ENCODE measurements around the gene GBP6. TPM values are rescaled to one million over a fixed set of nuclear protein-coding genes. Genes with fewer than 3 reads are reported as not detected.

Gene GBP6
- polyA plus RNA-seq, 1 of the 3 experiments (the other 2 are of a cell fraction) = not detected

DNA sequence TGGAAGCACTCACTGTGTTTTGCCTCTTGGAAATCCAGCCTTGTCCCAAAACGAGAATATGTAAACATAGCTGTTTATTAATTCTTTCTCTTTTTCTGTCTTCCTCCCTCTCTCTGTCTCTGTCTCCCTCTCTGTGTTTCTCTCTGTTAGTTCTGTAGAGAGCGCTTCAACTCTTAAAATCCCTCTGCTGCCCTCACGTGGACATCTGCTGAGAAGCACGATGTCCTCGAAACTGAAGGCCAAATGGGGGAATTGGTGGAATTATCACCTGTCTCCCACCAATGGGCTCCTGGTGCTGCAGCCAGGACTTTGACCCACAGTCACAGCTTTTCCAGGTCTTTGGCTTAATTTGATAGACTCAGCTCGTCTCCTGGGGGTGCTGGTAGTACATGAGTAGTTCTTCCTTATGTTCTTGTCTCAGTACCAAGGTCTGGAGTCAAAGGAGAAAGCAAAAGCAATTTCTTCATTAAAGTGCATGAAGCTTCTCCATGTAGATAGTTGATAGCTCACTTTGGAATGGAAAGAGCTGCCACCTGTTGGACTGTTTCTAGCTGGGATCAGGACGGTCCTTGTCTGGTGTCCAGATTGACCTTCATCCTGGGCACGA lies 5.5 kb upstream of the GBP6 start:
- Histone ChIP-seq H3K27ac (ENCODE audit: low read depth in 2 of 2, low read length in 1 of 2) (no peak overlapping the region), H3K9me3 (no peaks in the 10 kb centered on the region), H2AFZ (ENCODE audit: low read depth) (no peak overlapping the region), H4K20me1 (ENCODE audit: insufficient read depth) (no peaks in the 10 kb centered on the region), H3K9me2 (no peaks in the 10 kb centered on the region), H3K4me2 (no peak overlapping the region), H3F3A (replicated peaks; ENCODE audit: insufficient read depth) (no peaks in the 10 kb centered on the region), H3K9ac (no peak overlapping the region), H3K4me1 (ENCODE audit: control insufficient read depth in 1 of 2, insufficient read depth in 2 of 2, low read depth in 1 of 2, low read length in 1 of 2) (peaks cover 0 to 1% of the 10 kb centered on the region in 2 experiments; a peak in 2 of 4 replicates), H3K27me3 (ENCODE audit: insufficient read depth) (no peaks in the 10 kb centered on the region), H3K4me3 (ENCODE audit: low read depth in 2 of 2, low read length in 1 of 2) (no peak overlapping the region), H3K79me2 (ENCODE audit: insufficient read depth) (no peaks in the 10 kb centered on the region), H3K36me3 (replicated peaks in 1 of 2; ENCODE audit: control insufficient read depth in 1 of 2, insufficient read depth in 2 of 2, low read length in 1 of 2) (no peaks in the 10 kb centered on the region)
- ChIA-PET CTCF (interaction anchor here (0.6 to 7.2 kb wide), 31 partner anchors 9 to 387 kb away, joined by 3 to 63 read pairs (median 4); no protein-coding TSS in a partner anchor), POLR2A (no interaction called here)
- peak; percentile 95 for TF ChIP-seq SMC3 (IDR thresholded peaks at IDR 0.05; ENCODE audit: low read depth, low read length)
- peak; percentile 82 for TF ChIP-seq CTCF (IDR thresholded peaks at IDR 0.05)
- TF ChIP-seq MAX (IDR thresholded peaks at IDR 0.05; ENCODE audit: low read depth) = 0 out of 2 replicates have a peak, but pooled peaks have one; percentile 21
- no peak for TF ChIP-seq USF1 (IDR thresholded peaks at IDR 0.05; ENCODE audit: borderline replicate concordance, low read depth)
- 0 out of 4 replicates have a peak, but pooled peaks of 1 of the 2 experiments have one; percentile 4 for TF ChIP-seq EP300 (IDR thresholded peaks at IDR 0.05; ENCODE audit: borderline replicate concordance in 1 of 2, low read depth in 1 of 2, low read length in 1 of 2)
- peak; percentile 91 for TF ChIP-seq RAD21 (IDR thresholded peaks at IDR 0.05; ENCODE audit: low read length)
- TF ChIP-seq IRF3 (IDR thresholded peaks at IDR 0.05; ENCODE audit: low read depth, low read length) = no peak
- TF ChIP-seq NRF1 (IDR thresholded peaks at IDR 0.05; ENCODE audit: low read depth, low read length) = no peak
- 24% methylated on average over 8 of the region's 8 CpGs for WGBS (ENCODE audit: low lambda C conversion rate)
- DNase-seq = peak; percentile 57

DNA sequence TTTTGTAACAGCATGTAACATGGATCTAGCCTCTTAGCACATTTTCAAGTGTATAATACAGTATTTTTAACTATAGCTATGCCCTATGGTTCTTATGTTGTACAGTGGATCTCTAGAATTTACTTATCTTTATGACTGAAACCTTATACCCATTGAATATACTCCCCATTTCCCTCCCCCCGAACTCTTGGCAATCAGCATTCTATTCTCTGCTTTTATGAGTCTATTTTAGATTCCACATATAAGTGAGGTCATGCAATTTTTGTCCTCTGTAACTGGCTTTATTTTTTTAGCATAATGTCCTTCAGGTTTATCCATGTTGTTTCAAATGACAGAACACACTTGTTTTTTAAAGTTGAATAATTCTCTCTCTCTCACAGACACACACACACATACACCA lies 3.1 kb upstream of the GBP6 start:
- H3F3A ChIP-seq (replicated peaks; ENCODE audit: insufficient read depth) = no peaks in the 10 kb centered on the region
- TF ChIP-seq YY1 (IDR thresholded peaks at IDR 0.05; ENCODE audit: low read depth) = no peak
- no peak for TF ChIP-seq PBX3 (IDR thresholded peaks at IDR 0.05)
- no peak for TF ChIP-seq GABPA (IDR thresholded peaks at IDR 0.05; ENCODE audit: low read depth)
- no peak for TF ChIP-seq TCF12 (IDR thresholded peaks at IDR 0.05)
- H3K4me1 ChIP-seq (ENCODE audit: control insufficient read depth in 1 of 2, insufficient read depth in 2 of 2, low read depth in 1 of 2, low read length in 1 of 2) = peaks cover 3 to 4% of the 10 kb centered on the region in 2 experiments; a peak in 2 of 4 replicates
- H3K36me3 ChIP-seq (replicated peaks in 1 of 2; ENCODE audit: control insufficient read depth in 1 of 2, insufficient read depth in 2 of 2, low read length in 1 of 2) = no peaks in the 10 kb centered on the region
- H4K20me1 ChIP-seq (ENCODE audit: insufficient read depth) = no peaks in the 10 kb centered on the region
- H3K79me2 ChIP-seq (ENCODE audit: insufficient read depth) = no peaks in the 10 kb centered on the region
- H3K27ac ChIP-seq (ENCODE audit: low read depth in 2 of 2, low read length in 1 of 2) = no peak overlapping the region
- WGBS (ENCODE audit: low lambda C conversion rate) = 30% methylated on average over 1 of the region's 1 CpG
- no peaks in the 10 kb centered on the region for H3K9me3 ChIP-seq
- CTCF ChIA-PET = interaction anchor here (1.0 to 7.2 kb wide), 2 partner anchors 10 to 276 kb away, joined by 3 to 63 read pairs; no protein-coding TSS in a partner anchor
- no peak for DNase-seq
- H3K9ac ChIP-seq = no peak overlapping the region
- H3K4me2 ChIP-seq = no peak overlapping the region
- POLR2A ChIA-PET = no interaction called here
- no peaks in the 10 kb centered on the region for H3K9me2 ChIP-seq
- H2AFZ ChIP-seq (ENCODE audit: low read depth) = no peak overlapping the region
- H3K4me3 ChIP-seq (ENCODE audit: low read depth in 2 of 2, low read length in 1 of 2) = no peak overlapping the region
- no peaks in the 10 kb centered on the region for H3K27me3 ChIP-seq (ENCODE audit: insufficient read depth)

All from SK-N-SH (cell line).